Measurements from ENCODE around the gene HMGA1. TPM values are rescaled to one million over a fixed set of nuclear protein-coding genes. Genes with fewer than 3 reads are reported as not detected.
"Not testable (repeated sequence)": the region's sequence is repeated elsewhere in the genome, so short reads cannot be mapped to it uniquely, and the experiment has no call there.

Gene HMGA1
- total and polyA plus RNA-seq, 10 of the 15 experiments (the other 5 are each of a cell fraction or from before 2014, with no cell fraction given) = 13.4 to 885 (median 508) TPM

DNA sequence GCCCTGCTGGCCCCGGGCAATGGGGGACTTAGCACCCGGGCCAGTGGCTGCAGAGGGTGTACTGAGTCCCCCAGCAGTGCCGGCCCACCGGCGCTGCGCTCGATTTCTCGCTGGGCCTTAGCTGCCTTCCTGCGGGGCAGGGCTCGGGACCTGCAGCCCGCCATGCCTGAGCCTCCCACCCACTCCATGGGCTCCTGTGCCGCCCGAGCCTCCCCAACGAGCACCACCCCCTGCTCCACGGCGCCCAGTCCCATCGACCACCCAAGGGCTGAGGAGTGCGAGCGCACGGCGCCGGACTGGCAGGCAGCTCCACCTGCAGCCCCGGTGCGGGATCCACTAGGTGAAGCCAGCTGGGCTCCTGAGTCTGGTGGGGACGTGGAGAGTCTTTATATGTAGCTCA is 32.5 kb downstream of the HMGA1 start:
- RAD21 ChIA-PET (ENCODE audit: unreplicated experiment); DNase-seq (ENCODE audit: low read depth, low spot score); ATAC-seq; H2AFZ ChIP-seq (ENCODE audit: control insufficient read depth, low read depth, low read length); H3K4me2 ChIP-seq (ENCODE audit: control insufficient read depth, insufficient read depth); FAIRE-seq; intact Hi-C loops (cut with micrococcal nuclease; ENCODE audit: unreplicated experiment); in situ Hi-C loops (cut with MboI); H3K27ac ChIP-seq (ENCODE audit: control insufficient read depth, insufficient read depth); H3K4me3 ChIP-seq; H3K9me3 ChIP-seq (replicated peaks; ENCODE audit: control insufficient read depth, insufficient read depth, low read length); H4K20me1 ChIP-seq (ENCODE audit: control insufficient read depth, insufficient read depth); SMC1A ChIA-PET (ENCODE audit: uncharacterized antibody, unreplicated experiment); H3K9ac ChIP-seq (ENCODE audit: control insufficient read depth, insufficient read depth, low read length); H3K79me2 ChIP-seq (ENCODE audit: control insufficient read depth, insufficient read depth, low read length); BruUV-seq (replicated peaks); H3K36me3 ChIP-seq (ENCODE audit: control insufficient read depth in 2 of 2, insufficient read depth in 2 of 2, low read length in 1 of 2); POLR2A ChIA-PET; H3K27me3 ChIP-seq (replicated peaks in 1 of 2; ENCODE audit: control insufficient read depth in 2 of 2, insufficient read depth in 2 of 2, low read length in 1 of 2): not testable (repeated sequence)
- CTCF ChIA-PET = interaction anchor here (1.1 kb wide), 1 partner anchor 146 kb away, joined by 4 read pairs; no protein-coding TSS in a partner anchor
- H3K4me1 ChIP-seq (ENCODE audit: control insufficient read depth, insufficient read depth, low read length) = peaks cover 13% of the 10 kb centered on the region
- WGBS (ENCODE audit: insufficient coverage, insufficient replicate concordance, low lambda C conversion rate, missing lambda C conversion rate) = 81% methylated on average over 17 of the region's 25 CpGs

DNA sequence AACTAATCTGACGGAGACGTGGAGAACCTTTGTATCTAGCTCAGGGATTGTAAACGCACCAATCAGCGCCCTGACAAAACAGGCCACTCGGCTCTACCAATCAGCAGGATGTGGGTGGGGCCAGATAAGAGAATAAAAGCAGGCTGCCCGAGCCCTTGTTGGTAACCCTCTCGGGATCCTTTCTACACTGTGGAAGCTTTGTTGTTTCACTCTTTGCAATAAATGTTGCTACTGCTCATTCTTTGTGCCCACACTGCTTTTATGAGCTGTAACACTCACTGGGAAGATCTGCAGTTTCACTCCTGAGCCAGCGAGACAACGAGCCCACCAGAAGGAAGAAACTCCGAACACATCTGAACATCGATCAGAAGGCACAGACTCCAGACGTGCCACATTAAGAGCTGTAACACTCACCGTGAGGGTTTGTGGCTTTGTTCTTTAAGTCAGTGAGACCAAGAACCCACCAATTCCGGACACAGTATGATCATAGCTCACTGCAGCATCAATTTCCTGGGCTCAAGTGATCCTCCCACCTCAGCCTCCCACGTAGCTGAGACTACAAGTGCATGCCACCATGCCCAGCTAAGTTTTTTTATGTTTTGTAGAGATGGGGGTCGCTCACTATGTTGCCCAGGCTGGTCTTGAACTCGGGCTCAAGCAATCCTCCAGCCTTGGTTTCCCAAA is 33.1 kb downstream of the HMGA1 start:
- POLR2A ChIA-PET; H3K79me2 ChIP-seq (ENCODE audit: control insufficient read depth, insufficient read depth, low read length); ATAC-seq; RAD21 ChIA-PET (ENCODE audit: unreplicated experiment); intact Hi-C loops (cut with micrococcal nuclease; ENCODE audit: unreplicated experiment); H3K27ac ChIP-seq (ENCODE audit: control insufficient read depth, insufficient read depth); H4K20me1 ChIP-seq (ENCODE audit: control insufficient read depth, insufficient read depth); FAIRE-seq; H3K4me2 ChIP-seq (ENCODE audit: control insufficient read depth, insufficient read depth); H3K4me3 ChIP-seq; BruUV-seq (replicated peaks); H3K36me3 ChIP-seq (ENCODE audit: control insufficient read depth in 2 of 2, insufficient read depth in 2 of 2, low read length in 1 of 2); H3K9ac ChIP-seq (ENCODE audit: control insufficient read depth, insufficient read depth, low read length); H3K27me3 ChIP-seq (replicated peaks in 1 of 2; ENCODE audit: control insufficient read depth in 2 of 2, insufficient read depth in 2 of 2, low read length in 1 of 2); DNase-seq (ENCODE audit: low read depth, low spot score); H2AFZ ChIP-seq (ENCODE audit: control insufficient read depth, low read depth, low read length); H3K9me3 ChIP-seq (replicated peaks; ENCODE audit: control insufficient read depth, insufficient read depth, low read length); in situ Hi-C loops (cut with MboI): not testable (repeated sequence)
- SMC1A ChIA-PET (ENCODE audit: uncharacterized antibody, unreplicated experiment) = interaction anchor here (0.6 kb wide), 1 partner anchor 69 kb away, joined by 4 read pairs; no protein-coding TSS in a partner anchor
- CTCF ChIA-PET = interaction anchor here (0.6 to 1.1 kb wide), 2 partner anchors 145 to 680 kb away, joined by 3 to 4 read pairs; no protein-coding TSS in a partner anchor
- H3K4me1 ChIP-seq (ENCODE audit: control insufficient read depth, insufficient read depth, low read length) = peaks cover 13% of the 10 kb centered on the region
- WGBS (ENCODE audit: insufficient coverage, insufficient replicate concordance, low lambda C conversion rate, missing lambda C conversion rate) = 55% methylated on average over 17 of the region's 17 CpGs

Data from GM12878 (cell line).